ENCODE measurements around the gene GIMAP4.
"Not testable (repeated sequence)": the region's sequence is repeated elsewhere in the genome, so short reads cannot be mapped to it uniquely, and the experiment has no call there.

GIMAP4 gene

DNA sequence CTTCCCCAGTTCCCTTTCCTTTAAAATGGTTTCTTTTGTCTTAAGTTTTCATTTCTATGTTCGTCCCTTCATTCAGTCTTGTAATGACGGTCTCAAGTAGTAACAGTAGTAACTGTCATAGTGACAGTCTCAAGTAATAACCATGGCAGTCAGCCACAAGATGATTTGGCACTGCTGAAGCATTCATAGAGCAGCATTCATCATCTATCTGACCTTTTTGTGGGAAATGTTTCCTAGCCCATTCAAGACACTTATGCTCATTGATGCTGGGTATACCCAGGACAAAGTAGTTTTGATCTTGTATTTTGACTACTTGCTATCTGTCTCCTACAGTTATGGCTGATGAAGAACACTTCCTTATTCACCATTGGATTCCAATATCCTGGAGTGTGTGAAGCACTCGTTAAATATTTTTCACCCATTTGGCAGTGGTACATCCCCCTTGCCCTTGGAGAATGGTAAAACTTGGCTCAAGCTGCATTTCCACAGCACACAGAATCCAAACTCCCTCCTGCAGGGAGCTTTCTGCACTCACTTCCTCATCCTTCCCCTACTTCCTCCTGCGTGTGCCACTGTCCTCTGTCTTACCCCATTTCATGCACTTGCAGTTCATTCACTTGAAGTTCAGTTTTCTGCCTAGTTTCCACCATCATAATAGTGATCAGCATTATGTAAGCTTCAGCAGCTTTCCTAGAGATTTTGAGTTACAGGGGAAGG, 19.0 kb downstream of the GIMAP4 start:
- Mint-ChIP-seq H3K9me3 (peaks cover 7% of the 10 kb centered on the region), H3K4me1 (no peaks in the 10 kb centered on the region), H3K36me3 (ENCODE audit: low read depth) (no peaks in the 10 kb centered on the region), H3K27me3 (ENCODE audit: low read depth) (peaks cover 7% of the 10 kb centered on the region), H3K4me3 (no peak overlapping the region), H3K27ac (no peak overlapping the region)
- TF ChIP-seq, protein P1, sequence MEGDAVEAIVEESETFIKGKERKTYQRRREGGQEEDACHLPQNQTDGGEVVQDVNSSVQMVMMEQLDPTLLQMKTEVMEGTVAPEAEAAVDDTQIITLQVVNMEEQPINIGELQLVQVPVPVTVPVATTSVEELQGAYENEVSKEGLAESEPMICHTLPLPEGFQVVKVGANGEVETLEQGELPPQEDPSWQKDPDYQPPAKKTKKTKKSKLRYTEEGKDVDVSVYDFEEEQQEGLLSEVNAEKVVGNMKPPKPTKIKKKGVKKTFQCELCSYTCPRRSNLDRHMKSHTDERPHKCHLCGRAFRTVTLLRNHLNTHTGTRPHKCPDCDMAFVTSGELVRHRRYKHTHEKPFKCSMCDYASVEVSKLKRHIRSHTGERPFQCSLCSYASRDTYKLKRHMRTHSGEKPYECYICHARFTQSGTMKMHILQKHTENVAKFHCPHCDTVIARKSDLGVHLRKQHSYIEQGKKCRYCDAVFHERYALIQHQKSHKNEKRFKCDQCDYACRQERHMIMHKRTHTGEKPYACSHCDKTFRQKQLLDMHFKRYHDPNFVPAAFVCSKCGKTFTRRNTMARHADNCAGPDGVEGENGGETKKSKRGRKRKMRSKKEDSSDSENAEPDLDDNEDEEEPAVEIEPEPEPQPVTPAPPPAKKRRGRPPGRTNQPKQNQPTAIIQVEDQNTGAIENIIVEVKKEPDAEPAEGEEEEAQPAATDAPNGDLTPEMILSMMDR (IDR thresholded peaks at IDR 0.05; ENCODE audit: unreplicated experiment in 3 of 3): no peak

DNA sequence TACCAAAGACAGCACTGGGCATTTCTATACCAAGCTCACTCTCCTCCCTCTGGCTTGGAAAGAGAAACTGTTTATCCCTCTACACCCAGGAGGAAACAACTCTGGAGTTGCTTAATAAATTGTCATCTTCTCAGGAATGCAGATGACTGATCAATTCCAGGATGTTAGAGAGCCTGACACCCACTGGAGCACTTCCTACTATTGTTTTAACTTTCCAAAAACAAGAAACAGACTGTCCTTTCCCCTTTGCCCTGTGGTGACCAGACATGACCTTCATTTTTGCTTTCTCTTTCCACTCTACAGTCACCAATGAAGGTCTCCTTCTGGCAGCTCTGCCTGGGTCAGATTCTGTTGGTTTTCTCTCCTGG, 19.6 kb downstream of the GIMAP4 start:
- no peaks in the 10 kb centered on the region for H3K36me3 Mint-ChIP-seq (ENCODE audit: low read depth)
- H3K4me1 Mint-ChIP-seq: no peaks in the 10 kb centered on the region
- TF ChIP-seq, protein P1 (IDR thresholded peaks at IDR 0.05; ENCODE audit: unreplicated experiment in 3 of 3): no peak
- peaks cover 10% of the 10 kb centered on the region for H3K27me3 Mint-ChIP-seq (ENCODE audit: low read depth)
- H3K9me3 Mint-ChIP-seq: peaks cover 10% of the 10 kb centered on the region
- no peak overlapping the region for H3K4me3 Mint-ChIP-seq
- no peak overlapping the region for H3K27ac Mint-ChIP-seq

DNA sequence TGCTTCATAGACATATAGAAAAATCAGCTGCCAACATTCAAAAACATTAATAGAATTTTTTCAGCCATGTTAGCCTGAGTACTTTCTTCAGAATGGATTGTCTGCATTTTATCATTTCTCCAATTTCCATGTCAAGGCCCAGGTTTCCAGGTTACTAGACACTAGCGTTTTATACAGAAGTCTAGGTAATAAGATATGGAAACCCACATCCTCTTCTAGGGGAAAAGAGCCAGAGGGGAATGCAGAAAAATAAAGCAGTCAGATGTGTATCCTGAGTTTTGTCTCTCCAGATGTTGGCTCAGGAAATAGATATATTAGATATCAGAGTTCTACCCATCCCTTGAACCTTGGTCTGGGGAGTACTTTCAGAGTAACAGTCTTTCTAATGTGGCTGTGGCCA, 20.4 kb downstream of the GIMAP4 start:
- peaks cover 10% of the 10 kb centered on the region for H3K27me3 Mint-ChIP-seq (ENCODE audit: low read depth)
- H3K27ac Mint-ChIP-seq: no peak overlapping the region
- no peaks in the 10 kb centered on the region for H3K4me1 Mint-ChIP-seq
- TF ChIP-seq, protein P1 (IDR thresholded peaks at IDR 0.05; ENCODE audit: unreplicated experiment in 3 of 3): no peak
- H3K4me3 Mint-ChIP-seq: no peak overlapping the region
- H3K36me3 Mint-ChIP-seq (ENCODE audit: low read depth): no peaks in the 10 kb centered on the region
- peaks cover 17% of the 10 kb centered on the region for H3K9me3 Mint-ChIP-seq

DNA sequence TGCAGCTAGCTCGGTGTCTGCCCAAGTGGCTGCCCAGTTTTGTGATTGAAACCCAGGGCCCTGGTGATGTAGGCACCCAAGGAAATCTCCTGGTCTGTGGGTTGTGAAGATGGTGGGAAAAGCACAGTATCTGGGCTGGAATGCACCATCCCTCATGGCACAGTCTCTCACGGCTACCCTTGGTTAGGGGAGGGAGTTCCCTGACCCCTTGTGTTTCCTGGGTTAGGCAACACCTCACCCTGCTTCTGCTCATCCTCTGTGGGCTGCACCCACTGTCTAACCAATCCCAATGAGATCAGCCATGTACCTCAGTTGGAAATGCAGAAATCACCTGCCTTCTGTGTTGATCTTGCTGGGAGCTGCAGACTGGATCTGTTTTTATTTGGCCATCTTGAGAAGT, 27.6 kb downstream of the GIMAP4 start:
- H3K4me1 Mint-ChIP-seq: no peaks in the 10 kb centered on the region
- H3K36me3 Mint-ChIP-seq (ENCODE audit: low read depth): no peaks in the 10 kb centered on the region
- no peak overlapping the region for H3K4me3 Mint-ChIP-seq
- H3K9me3 Mint-ChIP-seq: peaks cover 45% of the 10 kb centered on the region
- TF ChIP-seq, protein P1 (IDR thresholded peaks at IDR 0.05; ENCODE audit: unreplicated experiment in 3 of 3): no peak
- H3K27me3 Mint-ChIP-seq (ENCODE audit: low read depth): peaks cover 6% of the 10 kb centered on the region
- H3K27ac Mint-ChIP-seq: no peak overlapping the region

DNA sequence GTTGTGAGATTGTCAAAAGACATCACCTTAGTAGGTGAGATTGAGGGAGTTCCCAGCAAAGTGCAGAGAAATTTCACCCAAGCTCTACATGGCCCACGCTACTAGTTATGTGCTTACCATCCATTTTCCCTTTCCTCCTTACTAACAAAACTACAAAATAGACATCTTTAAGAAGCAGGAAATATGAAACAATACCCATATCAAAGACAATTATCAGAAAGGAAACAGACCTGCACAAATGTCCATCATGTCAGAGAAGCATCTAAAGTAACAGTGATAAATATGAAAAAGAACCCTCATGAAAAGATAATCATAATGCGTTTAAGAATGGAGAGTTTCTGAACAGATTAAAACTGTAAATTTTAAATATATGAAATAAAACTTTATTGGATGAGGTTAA, 28.2 kb downstream of the GIMAP4 start:
- H3K9me3 Mint-ChIP-seq: peaks cover 51% of the 10 kb centered on the region
- no peak overlapping the region for H3K27ac Mint-ChIP-seq
- no peaks in the 10 kb centered on the region for H3K4me1 Mint-ChIP-seq
- H3K4me3 Mint-ChIP-seq: no peak overlapping the region
- H3K36me3 Mint-ChIP-seq (ENCODE audit: low read depth): no peaks in the 10 kb centered on the region
- peaks cover 9% of the 10 kb centered on the region for H3K27me3 Mint-ChIP-seq (ENCODE audit: low read depth)
- TF ChIP-seq, protein P1 (IDR thresholded peaks at IDR 0.05; ENCODE audit: unreplicated experiment in 3 of 3): no peak

DNA sequence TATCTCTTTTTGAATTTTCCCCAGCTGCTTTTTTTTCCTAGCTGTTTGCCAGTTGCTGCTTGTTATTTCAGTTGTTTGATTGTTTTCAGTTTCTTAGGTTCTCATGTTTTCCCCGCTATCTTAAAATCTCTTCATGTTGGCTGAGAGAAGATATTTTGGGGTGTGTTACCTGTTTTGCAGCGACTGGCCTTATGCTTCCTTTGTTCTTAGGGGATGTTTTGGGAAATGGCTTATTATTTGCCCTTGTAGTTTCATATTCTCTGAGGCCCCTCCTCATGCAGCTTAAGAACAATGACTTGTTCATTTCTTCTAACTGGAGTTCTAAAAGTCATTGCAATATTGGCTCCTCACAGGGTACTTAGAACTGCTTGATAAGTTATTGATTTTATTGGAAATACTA, 36.4 kb downstream of the GIMAP4 start:
- not testable (repeated sequence) for H3K36me3 Mint-ChIP-seq (ENCODE audit: low read depth); H3K4me3 Mint-ChIP-seq; H3K27ac Mint-ChIP-seq; H3K4me1 Mint-ChIP-seq
- Mint-ChIP-seq H3K27me3 (ENCODE audit: low read depth) (peaks cover 12% of the 10 kb centered on the region), H3K9me3 (peaks cover 25% of the 10 kb centered on the region)
